Epidermal melanocyte (primary cell): ENCODE data around the gene TRAP1.
"Not testable (repeated sequence)": the region's sequence is repeated elsewhere in the genome, so short reads cannot be mapped to it uniquely, and the experiment has no call there.

ENCODE experiments used
- DNase-seq: peaks from one replicate; pipeline ENCODE4 v3.0.0; 2011; ENCODE audit warnings: low spot score; ENCODE audit not compliant: insufficient read length

The TRAP1 gene

DNA sequence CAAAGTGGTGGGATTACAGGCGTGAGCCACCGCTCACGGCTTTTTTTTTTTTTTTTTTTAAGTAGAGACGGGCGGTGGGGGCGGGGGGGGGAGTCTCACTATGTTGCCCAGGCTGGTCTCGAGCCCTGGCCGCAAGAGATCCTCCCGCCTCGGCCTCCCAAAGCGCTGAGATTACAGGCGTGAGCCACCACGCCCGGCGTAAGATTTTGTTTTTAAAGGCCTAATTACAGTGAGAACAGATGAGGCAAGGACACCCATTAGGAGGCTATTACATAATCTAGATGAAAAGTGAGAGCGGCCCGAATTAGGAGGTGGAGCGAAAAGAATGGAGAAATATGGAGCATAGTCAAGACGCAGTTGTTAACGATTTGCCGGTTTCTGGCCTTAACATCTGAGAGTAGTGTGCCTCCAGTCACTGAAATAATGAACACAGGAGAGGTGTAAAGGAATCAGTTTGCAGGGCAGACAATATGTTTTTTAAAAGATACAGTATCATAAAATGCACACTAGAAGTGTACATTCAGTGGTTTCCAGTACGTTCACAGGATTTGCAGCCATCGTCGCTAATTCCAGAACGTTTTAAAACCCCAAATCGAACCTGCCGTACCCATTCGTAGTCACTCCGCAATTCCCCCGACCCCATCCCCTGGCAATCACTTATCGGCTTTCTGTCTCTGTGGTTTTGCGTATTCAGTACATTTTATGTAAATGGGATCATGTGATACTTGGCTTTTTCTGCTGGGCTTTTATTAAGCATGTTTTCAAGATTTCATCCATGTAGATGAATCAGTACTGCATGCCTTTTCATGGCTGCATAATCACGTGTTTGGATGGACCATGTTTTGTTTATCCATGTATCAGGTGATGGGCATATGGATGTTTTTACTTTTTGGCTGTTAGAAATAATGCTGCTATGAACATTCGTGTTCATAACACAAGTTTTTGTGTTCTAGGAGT, 104.5 kb downstream of the TRAP1 start:
- no peak for DNase-seq

DNA sequence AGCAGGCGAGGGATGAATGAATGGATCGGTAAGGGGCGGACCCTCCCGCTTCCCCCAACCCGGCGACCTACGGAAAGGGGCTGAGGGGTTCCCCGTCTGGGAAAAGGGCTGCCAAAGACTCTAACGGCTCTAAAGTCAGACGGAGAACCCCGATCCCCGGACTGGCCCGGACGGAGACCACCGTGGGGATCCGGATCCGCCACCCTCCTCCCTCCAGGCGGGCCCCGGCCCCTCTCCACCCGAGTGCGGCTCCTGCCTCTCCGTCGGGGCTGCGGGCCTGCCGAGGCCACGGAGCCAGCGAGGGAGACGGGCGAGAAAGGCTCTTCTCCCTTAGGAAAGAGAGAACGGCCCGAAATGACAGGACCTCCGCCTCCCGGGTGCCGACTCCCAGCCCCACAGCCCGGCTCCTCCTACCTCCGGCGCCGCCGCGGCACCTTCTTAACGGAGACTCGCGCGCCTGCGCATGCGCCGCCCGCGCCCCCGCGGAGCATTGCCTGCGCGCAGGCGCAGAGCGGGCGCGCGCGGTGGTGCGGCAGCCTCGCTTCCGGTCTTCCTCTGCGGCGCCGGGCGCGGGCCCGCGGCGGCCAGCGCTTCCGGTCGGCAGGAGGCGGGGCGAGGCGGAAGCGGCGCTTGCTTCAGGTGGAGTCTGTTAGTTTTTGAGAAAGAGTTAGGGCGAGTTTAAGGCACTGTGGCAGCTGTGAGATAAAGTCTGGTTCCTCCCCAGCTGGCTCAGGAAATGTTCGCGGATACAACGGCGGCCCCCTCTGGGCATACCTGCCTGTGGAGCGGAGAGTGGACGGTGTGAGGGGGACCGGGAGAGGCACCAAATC, 106.0 kb downstream of the TRAP1 start, which contains the start of gene SLX4:
SLX4 (minus strand) TSS at position 461 of the 830 bp plus-strand sequence. CDS start 2,642 bp downstream, outside the sequence.
- peak; percentile 97 for DNase-seq

DNA sequence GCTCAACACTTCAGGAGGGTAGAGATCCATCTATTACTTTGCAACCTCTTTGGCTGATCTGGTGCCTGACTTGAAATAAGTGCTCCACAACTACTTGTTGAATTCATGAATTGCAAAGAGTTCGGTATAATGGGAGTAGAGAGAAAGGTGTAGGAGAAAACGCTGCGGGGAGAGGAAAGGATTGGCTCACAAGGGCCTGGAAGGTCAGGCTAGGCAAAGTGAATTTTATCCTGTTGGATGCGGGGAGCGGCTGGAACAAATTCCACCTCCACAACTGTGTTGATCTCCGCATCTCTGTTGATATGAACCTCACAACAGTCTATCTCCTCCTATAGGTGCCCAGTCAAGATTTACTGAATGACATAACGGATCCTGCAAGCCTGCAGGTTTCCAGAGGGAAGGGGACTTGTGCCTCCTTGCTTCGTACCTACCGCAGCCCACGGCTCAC, 106.6 kb downstream of the TRAP1 start:
- no peak for DNase-seq

DNA sequence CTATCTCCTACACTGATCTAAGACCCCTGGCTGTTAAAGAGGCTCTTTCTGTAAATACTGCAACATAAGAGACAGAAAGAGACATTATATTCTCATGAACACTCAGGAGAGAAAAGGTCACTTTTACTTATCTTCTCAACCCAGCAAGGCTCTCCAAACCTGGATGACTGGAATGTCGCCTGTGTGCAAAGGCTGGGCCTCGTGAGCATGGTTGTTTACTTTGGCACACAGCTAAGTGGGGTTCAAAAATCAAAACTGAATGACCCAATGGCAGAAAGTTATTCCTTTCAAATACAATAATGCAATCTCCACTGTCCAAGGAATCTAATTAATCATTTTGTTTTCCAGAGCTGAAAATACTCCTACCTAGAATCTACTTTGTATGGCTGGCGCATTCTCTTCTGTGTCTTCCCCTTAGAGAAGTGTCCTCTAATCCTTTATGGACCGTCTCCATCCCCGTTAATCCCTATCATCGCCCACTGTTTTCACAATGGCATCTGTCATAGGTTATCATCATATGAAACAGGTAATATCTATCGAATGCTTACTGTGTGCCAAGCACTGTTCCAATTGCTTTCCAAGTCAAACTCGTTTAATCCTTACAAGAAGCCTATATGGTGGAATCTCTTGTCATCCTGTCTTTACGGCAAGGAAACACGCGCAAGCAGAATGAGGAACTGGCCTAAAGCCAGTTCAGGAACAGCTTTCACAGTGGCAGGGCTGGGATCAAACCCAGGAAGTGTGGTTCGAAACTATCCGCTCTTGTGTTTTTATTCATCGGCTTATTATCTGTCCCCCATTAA, 107.2 kb downstream of the TRAP1 start:
- DNase-seq, result peak; percentile 7

DNA sequence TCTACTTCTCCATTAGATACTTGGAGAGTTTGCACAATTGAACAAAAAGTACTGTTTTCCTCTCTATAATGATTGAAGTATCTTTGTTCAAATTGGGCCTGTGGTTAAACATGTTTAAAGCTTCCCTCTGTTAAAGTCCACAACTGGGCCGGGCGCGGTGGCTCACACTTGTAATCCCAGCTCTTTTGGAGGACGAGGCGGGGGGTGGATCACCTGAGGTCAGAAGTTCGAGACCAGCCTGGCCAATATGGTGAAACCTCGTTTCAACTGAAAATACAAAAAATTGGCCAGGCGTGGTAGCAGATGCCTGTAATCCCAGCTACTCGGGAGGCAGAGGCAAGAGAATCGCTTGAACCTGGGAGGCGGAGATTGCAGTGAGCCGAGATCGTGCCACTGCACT, 108.3 kb downstream of the TRAP1 start:
- not testable (repeated sequence) for DNase-seq

DNA sequence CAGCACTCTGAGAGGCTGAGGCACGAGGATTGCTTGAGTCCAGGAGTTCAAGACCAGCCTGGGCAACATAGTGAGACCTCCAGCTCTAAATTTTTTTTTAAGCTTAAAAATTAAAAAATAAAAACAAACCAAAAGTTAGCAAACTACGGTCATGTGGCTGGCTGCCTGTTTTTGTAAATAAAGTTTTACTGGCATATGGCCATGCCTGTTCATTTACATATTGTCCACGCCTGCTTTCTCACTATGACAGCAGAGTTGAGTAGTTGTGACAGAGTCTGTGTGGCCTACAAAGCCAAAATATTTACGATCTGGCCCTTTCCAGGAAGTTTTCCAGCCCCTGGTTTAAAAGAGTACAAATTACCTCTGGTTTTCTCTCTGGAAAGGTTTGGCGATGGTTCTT, 109.3 kb downstream of the TRAP1 start:
- no peak for DNase-seq
